SW 1271 (cell line): ENCODE data around the gene NEURL1.
"Not testable (repeated sequence)": the region's sequence is repeated elsewhere in the genome, so short reads cannot be mapped to it uniquely, and the experiment has no call there.

Experiments
- DNase-seq, 2 experiments: peaks; one replicate each; lab custom pipeline; 2025; lab: John Stamatoyannopoulos, UW

NEURL1 gene

DNA sequence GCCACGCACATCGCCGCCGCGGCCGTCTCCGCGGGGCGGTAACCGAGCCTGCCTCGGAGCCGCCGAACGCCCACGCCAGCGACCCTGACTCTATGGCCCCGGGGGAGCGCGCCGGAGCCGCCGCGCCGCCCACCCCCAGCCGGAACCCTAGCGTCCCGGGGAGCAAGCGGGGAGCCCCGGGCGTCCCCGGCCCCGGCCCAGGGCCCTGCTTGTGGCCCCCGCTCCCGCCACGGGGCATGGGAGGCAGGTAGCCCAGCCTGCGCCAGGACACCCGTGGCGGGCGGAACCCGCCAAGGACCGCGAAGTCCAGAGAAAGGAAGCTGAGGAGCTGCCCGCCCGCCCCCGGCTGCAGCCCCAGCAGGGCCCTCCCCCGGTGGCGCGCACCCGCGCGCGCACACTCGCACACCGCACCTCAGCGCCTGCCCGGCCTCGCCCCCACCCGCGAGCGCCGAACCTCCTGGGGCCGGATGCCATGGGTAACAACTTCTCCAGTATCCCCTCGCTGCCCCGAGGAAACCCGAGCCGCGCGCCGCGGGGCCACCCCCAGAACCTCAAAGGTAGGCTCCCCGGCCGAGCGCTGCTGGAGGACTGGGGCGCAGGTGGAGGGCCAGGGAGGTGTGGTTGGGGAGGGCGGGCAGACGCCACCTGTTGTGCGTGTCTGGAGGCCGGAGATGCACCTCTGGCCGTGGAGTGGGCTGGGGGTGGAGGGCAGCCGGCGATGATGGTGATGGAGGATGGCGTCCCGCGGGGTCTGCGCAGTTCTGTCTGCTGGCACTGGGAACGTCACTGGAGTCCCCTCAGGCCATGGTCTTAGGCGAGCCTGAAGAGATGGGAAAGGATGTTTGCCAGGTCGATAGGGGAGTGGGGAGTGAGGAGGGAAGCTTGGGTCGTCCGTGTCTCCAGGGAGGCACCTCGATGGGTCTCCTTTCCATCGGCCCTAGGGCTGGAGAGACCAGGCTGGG is 692 bp downstream of the NEURL1 start:
- no peak for DNase-seq

DNA sequence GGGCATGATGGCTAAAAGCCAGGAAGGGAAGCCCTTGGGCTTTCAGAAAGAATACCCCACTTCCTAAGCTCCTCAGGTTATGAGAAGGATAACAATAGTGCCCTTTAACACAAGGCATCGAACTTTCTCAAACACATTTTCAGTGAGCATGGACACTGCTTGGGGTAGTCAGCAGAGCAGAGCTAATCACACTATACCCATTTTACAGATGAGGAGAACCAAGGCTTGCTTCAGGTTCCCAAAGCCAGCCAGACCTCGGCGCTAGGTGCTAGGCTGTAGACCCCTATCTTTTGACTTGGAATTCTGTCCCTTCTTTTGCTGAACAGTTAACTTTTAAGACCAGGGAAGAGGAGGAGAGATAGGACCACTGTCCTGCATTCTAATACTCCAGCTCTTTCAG is 1.8 kb downstream of the NEURL1 start:
- no peak for DNase-seq

DNA sequence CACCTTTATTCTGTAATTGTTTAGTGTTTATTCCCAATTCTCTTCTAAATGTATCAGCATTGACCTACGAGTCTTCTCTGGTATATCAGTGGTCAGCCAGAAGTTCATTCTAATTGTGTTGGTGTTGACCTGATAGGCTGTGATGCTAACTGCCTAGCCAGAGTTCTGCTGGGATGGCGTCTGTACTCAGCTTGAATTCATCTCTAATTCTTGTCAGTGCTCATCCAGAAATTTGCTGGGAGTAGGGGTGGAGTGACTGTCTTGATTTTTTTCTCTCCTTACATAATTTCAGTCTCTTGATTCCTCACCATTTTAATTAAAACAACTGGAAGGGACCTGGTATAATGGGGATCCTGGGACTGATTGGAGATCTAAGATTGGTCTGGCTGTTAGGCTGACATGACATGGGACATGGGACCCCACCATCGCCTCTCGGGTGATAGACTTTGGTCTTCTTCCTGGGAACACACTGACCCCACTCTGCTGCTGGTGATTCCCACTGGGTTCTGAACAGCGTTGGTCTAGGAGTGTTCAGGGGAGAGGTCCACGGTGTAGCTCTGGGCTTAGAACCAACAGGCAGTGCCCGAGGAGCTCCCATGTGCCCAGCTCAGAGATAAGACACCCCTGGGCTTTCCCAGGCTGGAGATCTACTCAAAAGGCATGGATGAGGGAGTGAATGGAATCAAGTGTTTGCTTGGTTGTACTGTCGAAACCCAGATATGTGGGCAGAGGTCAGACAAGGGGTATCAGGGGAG is 3.8 kb downstream of the NEURL1 start:
- DNase-seq, result no peak

DNA sequence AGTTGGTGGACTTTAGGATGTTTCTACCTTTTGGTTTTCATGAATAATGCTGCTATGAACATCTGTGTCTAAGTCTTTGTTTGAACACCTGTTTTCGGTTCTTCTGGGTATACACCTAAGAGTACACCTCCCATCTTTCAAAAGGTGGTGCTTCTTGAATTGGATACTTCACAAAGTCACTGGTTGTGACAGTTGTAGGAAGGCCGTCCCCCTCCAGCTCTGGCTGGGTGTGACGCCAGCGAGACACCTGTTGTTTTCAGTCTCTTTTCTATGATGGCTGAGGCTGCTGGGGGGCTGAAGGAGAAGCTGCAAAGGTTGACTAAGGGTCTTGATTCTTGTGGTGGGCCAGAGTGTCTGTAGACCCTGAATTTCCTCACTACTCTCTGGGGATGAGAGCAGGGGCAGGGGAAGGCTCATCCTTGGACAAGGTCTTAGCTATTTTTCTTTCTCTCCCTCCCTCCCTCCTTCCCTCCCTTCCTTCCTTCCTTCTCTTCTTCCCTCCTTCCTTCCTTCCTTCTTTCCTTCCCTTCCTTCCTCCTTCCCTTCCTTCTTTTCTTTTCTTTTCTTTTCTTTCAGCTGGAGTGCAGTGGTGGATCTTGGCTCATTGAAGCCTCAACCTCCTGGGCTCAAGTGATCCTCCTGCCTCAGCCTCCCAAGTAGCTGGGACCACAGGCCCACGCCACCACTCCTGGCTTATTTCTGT is 5.6 kb downstream of the NEURL1 start:
- DNase-seq, result no peak

GRCh38 chr10:103499881-103500280 is 6.4 kb downstream of the NEURL1 start:
- no peak for DNase-seq

DNA sequence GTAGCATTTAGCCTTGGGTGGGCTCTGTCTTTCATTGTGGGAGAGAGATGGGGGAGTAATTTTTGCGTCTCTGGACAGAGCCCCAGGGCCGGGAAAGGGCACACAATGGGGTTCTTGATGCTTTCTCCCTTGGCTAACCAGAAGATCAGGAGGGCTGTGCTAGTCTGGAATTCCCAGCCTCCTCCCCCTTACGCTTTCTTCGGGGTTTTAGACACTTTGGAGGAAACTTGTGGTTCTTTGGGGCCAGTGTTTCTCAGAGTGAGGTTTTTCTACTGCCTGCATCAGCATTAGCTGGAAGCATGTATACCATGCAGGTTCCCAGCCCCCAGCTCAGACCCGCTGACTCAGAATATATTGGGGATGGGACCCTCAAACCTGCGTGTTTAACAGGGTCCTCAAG is 7.0 kb downstream of the NEURL1 start:
- DNase-seq, result no peak

DNA sequence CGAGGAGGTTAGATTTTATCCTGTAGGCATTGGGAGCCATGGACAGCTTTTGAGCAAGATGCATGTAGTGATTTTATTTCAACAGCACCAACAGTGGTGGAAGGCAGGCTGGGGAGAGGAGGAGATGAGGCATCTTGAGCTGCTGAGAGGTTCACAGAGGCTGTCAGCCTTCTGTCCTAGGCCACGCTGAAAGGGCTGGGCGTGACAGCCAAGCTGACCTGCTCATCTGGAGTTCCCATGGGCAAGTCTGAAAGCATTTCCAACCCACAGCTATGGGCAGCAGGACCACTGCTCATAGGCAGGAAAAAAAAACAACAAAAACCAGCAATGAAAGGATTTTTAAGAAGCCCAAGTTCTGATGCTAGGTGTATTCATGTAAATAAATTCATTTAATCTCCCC is 7.7 kb downstream of the NEURL1 start:
- DNase-seq, result no peak

DNA sequence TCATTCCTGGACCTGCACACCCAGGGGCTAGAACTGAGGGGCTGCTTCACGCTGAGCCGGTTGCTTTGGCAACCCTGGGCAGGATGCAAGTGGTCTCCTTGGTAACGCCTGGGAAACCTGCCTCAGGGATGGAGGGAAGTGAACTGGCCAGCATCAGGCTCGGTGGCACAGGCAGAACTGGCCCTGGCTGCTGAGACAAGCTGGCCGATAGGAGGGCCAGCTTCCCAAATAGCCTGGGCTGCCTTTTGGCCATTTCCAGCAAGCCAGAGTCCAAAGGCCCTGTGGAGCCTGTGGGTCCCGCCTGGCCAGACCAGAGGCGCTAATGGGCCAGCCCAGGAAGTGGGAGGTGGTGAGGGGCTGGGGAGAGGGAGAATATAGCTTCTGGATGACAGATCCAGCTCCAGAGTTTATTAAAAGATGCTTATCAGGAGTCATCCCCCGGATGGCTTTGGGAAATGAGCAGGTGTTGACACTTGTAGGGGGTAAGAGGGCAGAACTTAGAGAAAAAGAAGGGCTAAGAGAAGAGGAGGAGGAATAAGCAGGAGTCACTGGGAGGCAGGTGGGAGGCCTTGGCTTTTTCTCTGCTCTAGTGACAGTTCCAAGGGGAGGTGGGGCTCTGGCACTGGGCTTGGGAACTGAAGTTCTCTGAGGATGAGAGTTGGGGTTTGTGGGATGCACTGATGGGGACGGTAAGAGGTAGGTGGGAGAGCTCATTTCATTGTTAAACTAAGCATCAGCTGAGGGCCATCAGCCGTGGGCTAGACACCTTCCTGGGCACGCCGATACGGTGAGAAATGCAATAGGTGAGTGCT is 9.6 kb downstream of the NEURL1 start:
- no peak for DNase-seq

DNA sequence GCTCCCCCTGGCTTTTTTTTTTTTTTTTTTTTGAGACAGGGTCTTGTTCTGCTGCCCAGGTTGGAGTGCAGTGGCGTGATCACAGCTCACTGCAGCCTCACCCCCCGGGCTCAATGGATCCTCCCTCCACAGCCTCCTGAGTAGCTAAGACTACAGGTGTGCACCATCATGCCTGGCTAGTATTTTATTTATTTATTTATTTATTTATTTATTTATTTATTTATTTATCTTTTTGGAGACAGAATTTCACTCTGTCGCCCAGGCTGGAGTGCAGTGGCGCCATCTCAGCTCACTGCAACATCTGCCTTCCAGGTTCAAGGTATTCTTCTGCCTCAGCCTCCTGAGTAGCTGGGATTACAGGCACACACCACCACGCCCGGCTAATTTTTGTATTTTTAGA is 10.3 kb downstream of the NEURL1 start:
- DNase-seq, result not testable (repeated sequence)

DNA sequence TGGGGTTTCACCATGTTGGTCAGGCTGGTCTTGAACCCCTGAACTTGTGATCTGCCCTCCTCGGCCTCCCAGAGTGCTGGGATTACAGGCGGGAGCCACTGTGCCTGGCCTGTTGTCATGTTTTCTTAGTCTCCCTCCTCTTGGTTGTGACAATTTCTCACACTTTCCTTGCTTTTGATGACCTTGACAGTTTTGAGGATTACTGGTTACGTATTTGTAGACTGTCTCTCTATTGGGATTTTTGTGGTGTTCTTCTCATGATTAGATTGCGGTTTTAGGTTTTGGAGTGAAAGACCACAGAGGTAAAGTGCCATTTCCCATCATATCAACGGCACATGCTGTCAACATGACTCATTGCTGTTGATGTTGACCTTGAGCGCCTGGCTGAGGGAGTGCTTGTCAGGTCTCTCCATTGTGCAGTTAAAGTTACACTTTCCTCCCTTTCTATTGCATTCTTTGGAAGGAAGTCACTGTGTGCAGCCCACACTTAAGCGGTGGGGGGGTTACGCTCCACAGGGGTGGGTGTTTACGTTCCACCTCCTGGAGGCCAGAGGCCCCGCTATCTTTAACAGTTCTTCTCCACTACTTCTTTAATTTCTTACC is 10.8 kb downstream of the NEURL1 start:
- DNase-seq, result peak in 1 of 2 experiments; percentile 32

- no peak for DNase-seq
Measured at GRCh38 chr10:103506061-103506460, 12.6 kb downstream of the NEURL1 start.

DNA sequence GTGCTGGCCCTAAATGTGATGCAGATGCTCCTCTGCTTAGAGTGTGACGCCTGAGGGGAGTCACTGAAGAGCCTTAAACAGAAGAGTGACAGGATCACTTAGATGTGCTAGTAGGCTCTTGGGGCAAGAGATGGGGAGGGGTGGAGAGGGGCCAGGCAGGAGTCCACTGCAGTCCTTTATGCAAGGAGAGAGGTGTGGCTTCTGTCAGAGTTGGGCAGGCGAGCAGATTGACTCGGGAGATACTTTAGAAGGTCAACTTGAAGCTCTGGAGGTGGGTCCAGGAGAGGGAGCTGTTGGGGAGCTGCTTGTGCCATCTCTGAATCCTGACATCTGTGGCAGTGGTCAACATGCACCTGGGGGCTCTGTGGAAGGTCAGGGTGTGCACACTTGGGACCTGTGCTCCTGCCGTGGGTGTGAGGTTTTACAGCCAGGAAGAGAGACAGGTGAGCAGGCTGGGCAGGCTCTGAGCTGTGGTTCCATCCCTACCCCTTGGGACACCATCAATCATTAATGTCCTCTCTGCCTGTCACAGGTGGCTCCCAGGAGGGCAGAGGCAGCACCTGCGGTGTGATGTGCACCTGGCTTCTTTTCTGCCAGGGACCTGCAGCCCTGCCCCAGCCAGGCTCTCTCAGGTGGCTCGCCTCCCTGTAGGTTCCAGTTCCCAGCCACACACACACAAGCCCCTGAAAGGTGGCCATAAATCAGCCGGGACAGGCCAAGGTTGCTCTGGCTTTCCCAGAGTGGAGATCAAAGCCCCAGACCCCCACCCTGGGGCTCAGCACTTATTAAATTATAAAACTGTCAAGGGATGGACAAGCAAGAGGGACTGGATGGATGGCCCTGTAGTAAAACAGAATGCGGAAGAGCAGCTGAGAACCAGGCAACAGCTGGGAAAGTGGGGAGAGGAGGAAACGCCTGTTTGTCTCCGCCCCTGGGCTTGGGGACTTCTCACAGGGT is 14.0 kb downstream of the NEURL1 start:
- no peak for DNase-seq

GRCh38 chr10:103510046-103510685 is 16.7 kb downstream of the NEURL1 start:
- DNase-seq, result no peak

- DNase-seq, result no peak
Measured at GRCh38 chr10:103510791-103511752, 17.6 kb downstream of the NEURL1 start.

- no peak for DNase-seq
Measured at GRCh38 chr10:103512166-103512565, 18.7 kb downstream of the NEURL1 start.

DNA sequence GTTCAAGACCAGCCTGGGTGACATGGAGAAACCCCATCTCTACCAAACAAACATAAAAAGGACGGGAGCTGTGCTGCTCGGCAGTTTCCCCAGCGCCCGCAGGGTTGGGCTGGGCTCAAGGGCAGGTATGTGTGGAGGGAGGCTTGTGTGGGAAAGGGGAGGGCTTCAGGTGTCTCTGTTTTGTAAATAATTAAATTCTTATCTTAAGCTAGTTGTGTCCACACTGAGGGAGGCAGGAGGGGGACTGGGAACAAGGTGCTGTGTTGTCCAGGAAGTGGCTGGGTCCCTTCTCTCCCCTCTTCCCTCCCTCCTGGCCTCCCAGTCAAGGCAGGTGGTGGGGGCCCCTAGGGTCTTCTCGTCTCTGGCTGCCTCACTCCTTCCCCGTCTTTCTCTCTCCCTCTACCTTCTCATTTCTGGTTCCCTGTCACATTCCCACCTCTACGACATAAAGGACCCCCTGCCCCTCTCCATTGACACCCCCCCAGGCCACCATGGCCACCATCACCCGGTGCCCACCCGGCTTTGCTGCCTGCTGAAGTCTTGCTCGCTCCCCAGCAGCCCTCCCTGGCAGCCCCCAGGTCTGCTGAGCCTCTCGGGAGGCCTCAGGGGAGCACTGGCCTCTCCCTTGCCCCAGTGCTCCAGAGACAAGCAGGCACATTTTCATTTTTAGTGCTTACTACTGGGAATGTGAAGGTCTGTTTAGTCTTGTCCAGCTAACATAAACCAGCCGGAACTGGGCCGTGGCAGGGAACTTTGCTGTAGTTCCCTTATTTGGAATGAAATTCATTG is 19.3 kb downstream of the NEURL1 start:
- DNase-seq, result no peak

DNA sequence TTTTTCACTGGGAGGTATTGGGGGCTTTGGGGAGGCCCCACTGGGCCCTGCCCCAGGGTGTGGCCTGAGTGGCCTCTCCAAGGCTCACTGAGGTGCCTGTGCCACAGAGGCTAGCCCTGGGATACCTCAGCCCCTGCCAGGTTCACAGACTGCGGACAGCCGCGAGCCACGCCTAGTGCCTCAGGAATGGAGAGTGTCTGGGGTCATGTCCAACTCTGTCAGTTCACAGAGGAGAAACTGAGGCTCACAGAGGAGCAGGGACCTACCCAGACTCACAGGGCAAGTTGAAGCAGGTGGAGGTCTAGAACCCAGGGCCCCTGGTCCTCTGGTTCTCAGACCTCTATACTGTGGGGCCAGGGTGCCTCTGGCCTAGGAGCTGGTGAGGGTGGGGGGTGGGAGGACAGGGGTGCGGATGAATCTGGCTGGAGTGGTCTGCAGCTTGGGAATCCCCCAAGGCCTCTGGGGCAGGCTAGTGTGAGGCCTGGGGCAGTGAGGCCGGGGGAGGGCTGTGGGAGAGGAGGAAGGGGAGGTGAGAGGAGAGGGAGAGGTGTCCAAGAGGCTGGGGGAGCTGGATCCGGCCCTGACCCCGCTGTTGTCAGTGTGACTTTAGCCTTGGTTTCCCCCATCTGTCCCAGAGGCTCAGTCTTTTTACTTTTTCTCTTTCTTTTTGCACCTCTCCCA is 20.0 kb downstream of the NEURL1 start:
- DNase-seq, result no peak
